HG03175 (cell line): Measurements from ENCODE around the gene TCL1A.
"Not testable (repeated sequence)": the region's sequence is repeated elsewhere in the genome, so short reads cannot be mapped to it uniquely, and the experiment has no call there.

Source experiments
- ATAC-seq: cut with Tn5 transposase; IDR thresholded peaks from one replicate; pipeline ENCODE4 v1.9.1; 2021; ENCODE audit warnings: mild to moderate bottlenecking, moderate library complexity; ENCODE audit not compliant: unreplicated experiment

The TCL1A gene

GRCh38 chr14:95713596-95714371 lies at the start of gene TCL1A:
TCL1A (minus strand) TSS chr14:95714125; CDS start chr14:95714066, 59 bp downstream.
- peak; percentile 87 for ATAC-seq

- ATAC-seq = not testable (repeated sequence)
Measured at GRCh38 chr14:95763032-95763431, 49.1 kb upstream of the TCL1A start.

- no peak for ATAC-seq
Measured at GRCh38 chr14:95761436-95761835, 47.5 kb upstream of the TCL1A start.

- ATAC-seq = no peak
Measured at GRCh38 chr14:95760596-95760995, 46.7 kb upstream of the TCL1A start.

- ATAC-seq = no peak
Measured at GRCh38 chr14:95759941-95760340, 46.0 kb upstream of the TCL1A start.

GRCh38 chr14:95758331-95758730 lies 44.4 kb upstream of the TCL1A start:
- no peak for ATAC-seq

GRCh38 chr14:95756751-95757150 lies 42.8 kb upstream of the TCL1A start:
- no peak for ATAC-seq

- ATAC-seq = no peak
Measured at GRCh38 chr14:95756127-95756526, 42.2 kb upstream of the TCL1A start.

GRCh38 chr14:95741781-95742180 lies 27.9 kb upstream of the TCL1A start:
- no peak for ATAC-seq

- no peak for ATAC-seq
Measured at GRCh38 chr14:95741038-95741490, 27.1 kb upstream of the TCL1A start.

- no peak for ATAC-seq
Measured at GRCh38 chr14:95739356-95739755, 25.4 kb upstream of the TCL1A start.

- no peak for ATAC-seq
Measured at GRCh38 chr14:95733212-95733611, 19.3 kb upstream of the TCL1A start.

- no peak for ATAC-seq
Measured at GRCh38 chr14:95730126-95730525, 16.2 kb upstream of the TCL1A start.

- peak; percentile 48 for ATAC-seq
Measured at GRCh38 chr14:95729402-95730028, 15.6 kb upstream of the TCL1A start.

GRCh38 chr14:95727056-95727700 lies 13.3 kb upstream of the TCL1A start:
- ATAC-seq = no peak

- peak; percentile 73 for ATAC-seq
Measured at GRCh38 chr14:95725685-95726336, 11.9 kb upstream of the TCL1A start.

- no peak for ATAC-seq
Measured at GRCh38 chr14:95722525-95723190, 8.7 kb upstream of the TCL1A start.

GRCh38 chr14:95712398-95712797 lies 1.5 kb downstream of the TCL1A start:
- no peak for ATAC-seq

- no peak for ATAC-seq
Measured at GRCh38 chr14:95711476-95712176, 2.3 kb downstream of the TCL1A start.

- no peak for ATAC-seq
Measured at GRCh38 chr14:95710106-95710505, 3.8 kb downstream of the TCL1A start.
